ENCODE data around the gene DTNB. TPM values are rescaled to one million over a fixed set of nuclear protein-coding genes. Genes with fewer than 3 reads are reported as not detected.

The DTNB gene
- total RNA-seq, 2 experiments from 2014 or later = 16.9 to 19.8 TPM

GRCh38 chr2:25387876-25388449 lies 285.4 kb downstream of the DTNB start:
- CTCF ChIA-PET = interaction anchor here (1.5 kb wide), 1 partner anchor 12 kb away, joined by 5 read pairs; no protein-coding TSS in a partner anchor
- POLR2A ChIA-PET = no interaction called here

- ChIA-PET POLR2A (no interaction called here), CTCF (interaction anchor here (0.6 to 1.4 kb wide), 2 partner anchors 10 to 25 kb away, joined by 3 read pairs; no protein-coding TSS in a partner anchor)
Observed at GRCh38 chr2:25386971-25387875, 286.2 kb downstream of the DTNB start.

- ChIA-PET CTCF (interaction anchor here (1.4 kb wide), 1 partner anchor 23 kb away, joined by 3 read pairs; no protein-coding TSS in a partner anchor), POLR2A (no interaction called here)
Observed at GRCh38 chr2:25385910-25386309, 287.5 kb downstream of the DTNB start.

- ChIA-PET CTCF (no interaction called here), POLR2A (no interaction called here)
Observed at GRCh38 chr2:25383806-25384205, 289.6 kb downstream of the DTNB start.

GRCh38 chr2:25381502-25381901 lies 291.9 kb downstream of the DTNB start:
- POLR2A ChIA-PET = no interaction called here
- CTCF ChIA-PET = no interaction called here

GRCh38 chr2:25380586-25381375 lies 292.6 kb downstream of the DTNB start:
- POLR2A ChIA-PET = no interaction called here
- CTCF ChIA-PET = no interaction called here

GRCh38 chr2:25380023-25380422 lies 293.4 kb downstream of the DTNB start:
- POLR2A ChIA-PET = no interaction called here
- CTCF ChIA-PET = no interaction called here

GRCh38 chr2:25379535-25379934 lies 293.8 kb downstream of the DTNB start:
- POLR2A ChIA-PET = interaction anchor here (0.6 kb wide), 1 partner anchor 17 kb away, joined by 5 read pairs; no protein-coding TSS in a partner anchor
- CTCF ChIA-PET = no interaction called here

GRCh38 chr2:25378731-25379490 lies 294.5 kb downstream of the DTNB start:
- POLR2A ChIA-PET = interaction anchor here (0.6 kb wide), 1 partner anchor 16 kb away, joined by 5 read pairs; no protein-coding TSS in a partner anchor

GRCh38 chr2:25377822-25378421 lies 295.5 kb downstream of the DTNB start:
- ChIA-PET POLR2A (interaction anchor here (0.6 to 1.6 kb wide), 4 partner anchors 16 to 63 kb away, joined by 3 to 9 read pairs (median 3); no protein-coding TSS in a partner anchor), CTCF (interaction anchor here (1.0 to 3.9 kb wide), 5 partner anchors 15 to 176 kb away, joined by 3 to 52 read pairs (median 3); no protein-coding TSS in a partner anchor)

More at GRCh38 chr2:25378731-25379490, 294.5 kb downstream of the DTNB start:
- CTCF ChIA-PET = interaction anchor here (3.9 kb wide), 1 partner anchor 16 kb away, joined by 52 read pairs; no protein-coding TSS in a partner anchor

GRCh38 chr2:25376750-25377621 lies 296.4 kb downstream of the DTNB start:
- ChIA-PET POLR2A (interaction anchor here (0.6 to 1.6 kb wide), 5 partner anchors 15 to 70 kb away, joined by 3 to 9 read pairs (median 3); no protein-coding TSS in a partner anchor), CTCF (interaction anchor here (0.6 to 3.9 kb wide), 20 partner anchors 11 to 177 kb away, joined by 3 to 52 read pairs (median 4); partner anchors contain the start of gene DNMT3A)

GRCh38 chr2:25375989-25376545 lies 297.3 kb downstream of the DTNB start:
- ChIA-PET POLR2A (interaction anchor here (1.6 kb wide), 1 partner anchor 14 kb away, joined by 9 read pairs; no protein-coding TSS in a partner anchor), CTCF (interaction anchor here (0.9 to 3.9 kb wide), 16 partner anchors 10 to 190 kb away, joined by 3 to 52 read pairs (median 4); partner anchors contain the start of gene DNMT3A)

GRCh38 chr2:25375371-25375988 lies 297.9 kb downstream of the DTNB start:
- CTCF ChIA-PET = interaction anchor here (0.9 to 3.9 kb wide), 13 partner anchors 12 to 190 kb away, joined by 3 to 52 read pairs (median 5); partner anchors contain the start of gene DNMT3A

GRCh38 chr2:25374827-25375226 lies 298.6 kb downstream of the DTNB start:
- ChIA-PET POLR2A (no interaction called here), CTCF (interaction anchor here (3.2 to 3.9 kb wide), 2 partner anchors 12 to 32 kb away, joined by 15 to 52 read pairs; partner anchors contain the start of gene DNMT3A)

More at GRCh38 chr2:25375371-25375988, 297.9 kb downstream of the DTNB start:
- POLR2A ChIA-PET = no interaction called here

- CTCF ChIA-PET = interaction anchor here (3.2 kb wide), 1 partner anchor 32 kb away, joined by 15 read pairs; the partner anchor contains the start of gene DNMT3A
Observed at GRCh38 chr2:25374411-25374810, 299.0 kb downstream of the DTNB start.

More at GRCh38 chr2:25374411-25374810, 299.0 kb downstream of the DTNB start:
- POLR2A ChIA-PET = interaction anchor here (0.6 kb wide), 1 partner anchor 137 kb away, joined by 3 read pairs; no protein-coding TSS in a partner anchor
